GM12891 (cell line): ENCODE data around the gene C12orf75.

ENCODE experiments used
- DNase-seq: peaks from one replicate; pipeline ENCODE4 v3.0.0; 2011; ENCODE audit warnings: low spot score; ENCODE audit not compliant: insufficient read length
- FAIRE-seq: peaks from 2 replicates; lab custom pipeline; 2011; peaks lifted over from hg19 to GRCh38; lab: Jason Lieb, UNC
- PAX5 ChIP-seq: IDR thresholded peaks from 2 replicates; pipeline ENCODE4 v1.6.1; 2011; ENCODE audit warnings: low read length, moderate library complexity, mild to moderate bottlenecking; ENCODE audit not compliant: insufficient read depth, severe bottlenecking
- POLR2A ChIP-seq: IDR thresholded peaks from 2 replicates; pipeline ENCODE4 v1.6.1; 2011; ENCODE audit warnings: low read depth, low read length, control low read depth
- POLR2AphosphoS5 ChIP-seq: IDR thresholded peaks from 2 replicates; pipeline ENCODE4 v1.6.1; 2011; ENCODE audit warnings: low read depth, low read length, control low read depth
- POU2F2 ChIP-seq: IDR thresholded peaks from 2 replicates; pipeline ENCODE4 v1.6.1; 2011; ENCODE audit warnings: low read depth, mild to moderate bottlenecking, control low read depth, low read length, moderate library complexity
- SPI1 ChIP-seq: IDR thresholded peaks from 2 replicates; pipeline ENCODE4 v1.6.1; 2011; ENCODE audit warnings: low read depth, low read length, control low read depth
- TAF1 ChIP-seq: IDR thresholded peaks from 2 replicates; pipeline ENCODE4 v1.6.1; 2011; ENCODE audit warnings: low read depth, low read length, control low read depth

Gene C12orf75

GRCh38 chr12:105352052-105352451 is 21.6 kb downstream of the C12orf75 start:
- FAIRE-seq, result peak; percentile 93
- TF ChIP-seq SPI1 (peak; percentile 85), PAX5 (no peak), TAF1 (no peak), POLR2AphosphoS5 (peak; percentile 45; the same call in 1 of the 2 replicates), POU2F2 (peak; percentile 67), POLR2A (no peak)
- no peak for DNase-seq

DNA sequence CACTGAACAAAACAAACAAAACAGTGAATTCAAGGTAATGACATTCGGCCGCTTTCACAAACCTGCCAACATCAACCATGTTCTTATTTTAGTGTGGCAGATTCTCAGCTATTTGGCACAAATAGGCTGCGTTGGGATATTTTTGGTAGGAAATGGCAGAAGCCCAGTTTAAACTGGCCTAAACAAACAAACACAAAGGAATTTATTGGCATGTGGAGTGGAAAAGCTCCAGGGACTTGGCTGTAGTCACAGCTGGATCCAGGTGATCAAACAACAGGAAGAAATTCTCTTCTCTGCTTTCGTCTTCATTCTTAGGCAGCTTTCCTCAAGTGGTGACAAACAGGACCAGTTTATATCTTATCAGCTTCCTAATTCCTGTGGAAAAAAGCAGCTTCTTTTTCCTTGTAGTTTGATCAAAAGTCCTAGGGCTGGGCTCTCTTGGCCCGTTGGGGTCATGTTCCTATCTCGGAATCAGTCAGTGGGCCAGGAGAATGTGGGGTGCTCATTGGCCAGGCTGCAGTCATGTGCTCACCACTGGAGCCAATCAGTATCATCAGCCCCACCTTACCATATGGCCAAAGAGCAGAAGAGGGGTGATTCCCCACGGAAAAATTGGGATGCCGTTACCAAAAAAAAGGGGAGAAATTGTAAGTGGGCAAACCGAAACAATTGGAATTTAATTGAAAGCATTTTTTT is 22.6 kb downstream of the C12orf75 start:
- DNase-seq (no peak), FAIRE-seq (peak; percentile 41)
- TF ChIP-seq POU2F2, result no peak
- TF ChIP-seq POLR2A, result no peak
- TF ChIP-seq TAF1, result no peak
- no peak for TF ChIP-seq PAX5
- TF ChIP-seq POLR2AphosphoS5, result no peak
- no peak for TF ChIP-seq SPI1

DNA sequence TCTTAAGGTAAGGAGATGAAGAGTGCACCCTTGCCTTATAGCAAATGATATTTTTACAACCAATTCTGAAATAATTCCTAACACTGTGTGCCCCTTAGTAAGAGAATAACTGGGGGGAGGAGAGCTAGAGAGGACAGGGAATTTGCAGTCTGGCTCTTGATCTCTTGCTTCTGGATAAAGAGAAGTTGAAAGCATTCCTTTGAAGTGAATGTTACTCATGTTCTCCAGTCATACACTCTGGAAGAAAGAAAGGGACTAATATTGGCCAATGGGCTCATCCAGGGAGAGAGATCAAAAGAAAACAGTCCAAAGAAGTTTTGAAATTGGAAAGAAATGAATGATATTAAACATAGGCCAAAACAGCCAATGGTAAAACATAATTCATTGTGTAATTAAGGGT is 25.3 kb downstream of the C12orf75 start:
- no peak for TF ChIP-seq POLR2A
- TF ChIP-seq TAF1, result no peak
- FAIRE-seq (peak; percentile 59), DNase-seq (no peak)

- peak; percentile 68 for FAIRE-seq
- no peak for DNase-seq
- no peak for TF ChIP-seq PAX5
- peak; percentile 53 for TF ChIP-seq SPI1
- no peak for TF ChIP-seq POU2F2
- TF ChIP-seq POLR2AphosphoS5, result no peak
- TF ChIP-seq POLR2A, result no peak
Measured at GRCh38 chr12:105357162-105357691, 26.7 kb downstream of the C12orf75 start.

DNA sequence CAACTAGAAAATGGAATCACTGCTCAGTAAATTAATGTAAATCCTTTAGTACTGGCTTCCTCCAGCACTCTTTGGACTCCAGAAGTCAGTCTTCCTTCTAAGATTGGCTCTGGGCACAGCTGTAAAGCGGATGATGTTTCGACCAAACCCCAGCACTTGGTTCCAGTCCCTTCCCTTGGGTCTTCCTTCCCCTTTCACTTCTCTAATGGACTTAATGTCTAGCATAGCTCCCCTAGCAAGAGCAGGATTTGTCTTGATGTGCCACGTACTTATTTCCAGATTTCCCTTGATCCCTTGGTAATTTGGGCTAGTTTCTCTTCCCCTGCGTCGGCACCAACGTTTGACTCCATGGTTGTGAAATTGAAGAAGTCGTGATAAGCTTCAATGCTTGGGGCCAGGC is 28.3 kb downstream of the C12orf75 start:
- FAIRE-seq, result peak; percentile 54
- no peak for TF ChIP-seq POLR2AphosphoS5
- peak; percentile 84 for TF ChIP-seq SPI1
- no peak for TF ChIP-seq POLR2A
- TF ChIP-seq PAX5, result no peak
- no peak for TF ChIP-seq TAF1
- no peak for TF ChIP-seq POU2F2
- DNase-seq, result no peak

- DNase-seq (no peak), FAIRE-seq (no peak)
- no peak for TF ChIP-seq PAX5
- no peak for TF ChIP-seq SPI1
- no peak for TF ChIP-seq POLR2A
- no peak for TF ChIP-seq TAF1
- no peak for TF ChIP-seq POLR2AphosphoS5
- TF ChIP-seq POU2F2, result no peak
Measured at GRCh38 chr12:105359856-105360255, 29.4 kb downstream of the C12orf75 start.

DNA sequence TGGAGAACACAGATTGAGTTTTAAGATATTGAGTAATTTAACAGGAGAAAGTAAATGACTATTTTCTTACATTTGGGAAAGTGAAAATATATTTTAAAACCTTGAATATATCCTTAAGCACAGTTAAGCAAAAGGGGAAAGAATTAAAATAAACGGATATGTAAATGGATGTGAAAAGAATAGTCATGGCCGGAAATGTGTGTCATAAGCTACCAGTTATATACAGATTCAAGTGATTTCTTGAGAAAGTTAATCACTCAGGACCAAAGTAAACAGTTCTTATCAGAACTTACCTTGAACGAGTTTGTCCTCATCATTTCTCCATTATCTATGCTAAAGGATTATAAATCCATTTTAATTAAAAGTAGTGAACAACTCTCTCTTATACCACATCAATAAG is 33.4 kb downstream of the C12orf75 start:
- no peak for TF ChIP-seq PAX5
- no peak for TF ChIP-seq POLR2A
- TF ChIP-seq TAF1, result no peak
- TF ChIP-seq POU2F2, result no peak
- TF ChIP-seq POLR2AphosphoS5, result no peak
- TF ChIP-seq SPI1, result no peak
- DNase-seq (no peak), FAIRE-seq (no peak)

DNA sequence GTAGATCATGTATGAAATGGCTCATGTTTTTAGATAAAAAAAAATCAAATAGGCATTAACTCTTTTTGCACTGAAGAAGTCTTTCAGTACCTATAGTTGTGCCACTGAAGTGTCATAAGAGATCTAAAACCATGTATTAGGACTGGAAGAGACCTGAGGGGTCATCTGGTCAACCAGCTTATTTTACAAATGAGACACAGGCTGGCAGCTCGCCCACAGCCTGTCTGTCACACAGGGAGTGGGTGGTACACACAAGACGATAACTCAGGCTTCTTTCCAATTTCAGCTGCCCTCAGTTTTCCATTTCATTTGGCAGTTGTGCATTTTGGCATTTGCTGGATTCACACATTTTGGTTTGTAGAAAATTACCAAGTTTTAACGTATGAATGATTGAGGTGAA is 34.7 kb downstream of the C12orf75 start:
- FAIRE-seq, result no peak
- TF ChIP-seq SPI1, result no peak
- no peak for TF ChIP-seq TAF1
- TF ChIP-seq POLR2A, result no peak
- TF ChIP-seq POU2F2, result no peak
- TF ChIP-seq PAX5, result no peak
- no peak for TF ChIP-seq POLR2AphosphoS5
- no peak for DNase-seq

DNA sequence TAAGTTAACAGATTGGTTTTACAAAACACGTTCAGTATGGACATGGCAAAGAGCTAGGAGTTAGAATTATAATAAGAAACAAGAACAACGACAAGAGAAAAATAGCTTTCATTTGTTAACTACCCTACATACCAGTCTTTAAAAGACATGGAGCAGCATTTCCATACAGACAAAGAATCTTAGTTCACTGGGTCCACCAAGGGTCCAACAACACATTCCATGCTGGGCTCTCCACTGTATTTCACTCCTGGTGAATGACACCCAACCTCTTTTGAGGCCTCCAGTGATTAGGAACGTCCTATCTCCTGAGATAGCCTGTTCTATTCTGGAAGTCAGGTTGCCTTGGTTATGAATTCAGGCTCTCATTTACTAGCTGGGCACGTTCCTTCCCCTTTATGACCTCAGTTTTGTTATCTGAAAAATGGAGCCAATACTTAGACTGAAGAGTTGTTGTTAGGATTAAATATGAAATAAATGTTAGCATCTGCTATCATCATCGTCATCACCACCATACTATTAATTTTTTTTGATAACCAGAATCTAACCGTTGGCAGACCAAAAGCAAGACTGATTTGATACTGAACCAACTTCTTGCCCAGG is 37.7 kb downstream of the C12orf75 start:
- FAIRE-seq, result no peak
- DNase-seq, result no peak
- TF ChIP-seq POLR2AphosphoS5 (no peak), TAF1 (no peak), POU2F2 (no peak), SPI1 (no peak), POLR2A (no peak), PAX5 (no peak)

GRCh38 chr12:105369014-105369413 is 38.5 kb downstream of the C12orf75 start:
- TF ChIP-seq POLR2AphosphoS5, result no peak
- DNase-seq, result no peak
- no peak for FAIRE-seq
